HG02571 (cell line): Measurements from ENCODE around the gene THAP6.
"Not testable (repeated sequence)": the region's sequence is repeated elsewhere in the genome, so short reads cannot be mapped to it uniquely, and the experiment has no call there.

Experiments
- ATAC-seq: cut with Tn5 transposase; IDR thresholded peaks from one replicate; pipeline ENCODE4 v1.9.1; 2021; ENCODE audit warnings: mild to moderate bottlenecking, moderate library complexity; ENCODE audit not compliant: unreplicated experiment

The THAP6 gene

GRCh38 chr4:75514131-75514948 is at the start of gene THAP6, which contains the start of gene RCHY1:
Gene THAP6 (plus strand): TSS chr4:75514473. CDS start chr4:75515453, 980 bp downstream.
Gene RCHY1 (minus strand): TSS chr4:75514403. CDS start chr4:75514286, 117 bp downstream.
- ATAC-seq, result peak; percentile 93

DNA sequence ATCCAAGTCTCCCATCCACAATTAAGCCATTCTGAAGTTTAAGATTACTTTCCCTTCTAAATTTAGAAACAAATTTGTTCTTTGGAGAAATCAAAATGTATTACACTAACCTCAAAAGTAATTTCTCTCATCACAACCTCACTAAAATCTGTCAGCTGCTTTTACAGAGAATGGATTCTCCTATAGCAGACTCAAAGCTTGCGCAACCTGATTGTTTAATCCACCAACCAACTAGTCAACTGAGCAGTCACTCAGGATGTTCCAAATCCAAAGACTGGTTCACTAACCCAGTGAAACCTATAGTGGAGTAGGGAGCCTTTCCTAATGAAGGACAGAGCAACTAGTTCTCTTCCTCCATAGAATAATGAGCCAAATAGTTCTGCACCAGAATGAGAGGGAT is 44.4 kb upstream of the THAP6 start:
- no peak for ATAC-seq

DNA sequence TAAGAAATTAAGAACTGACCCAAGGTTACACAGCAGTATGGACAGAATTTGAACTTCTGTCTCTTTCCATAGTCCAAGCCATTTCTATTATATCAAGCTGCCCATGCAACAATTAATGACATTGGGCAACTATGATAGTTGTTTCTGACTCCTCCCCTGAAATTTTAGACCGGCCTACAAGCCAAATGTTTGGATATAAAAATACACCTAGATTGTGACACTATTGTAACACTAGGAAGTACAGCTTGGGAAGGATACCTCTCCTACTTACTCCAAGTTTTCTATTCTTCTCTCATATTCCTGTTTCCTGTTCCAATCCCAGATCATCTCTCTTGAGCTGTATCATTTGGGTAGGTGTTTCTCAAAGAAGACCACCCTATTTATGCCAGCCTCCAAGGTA is 43.5 kb upstream of the THAP6 start:
- no peak for ATAC-seq

- no peak for ATAC-seq
Observed at GRCh38 chr4:75477201-75477600, 37.1 kb upstream of the THAP6 start.

DNA sequence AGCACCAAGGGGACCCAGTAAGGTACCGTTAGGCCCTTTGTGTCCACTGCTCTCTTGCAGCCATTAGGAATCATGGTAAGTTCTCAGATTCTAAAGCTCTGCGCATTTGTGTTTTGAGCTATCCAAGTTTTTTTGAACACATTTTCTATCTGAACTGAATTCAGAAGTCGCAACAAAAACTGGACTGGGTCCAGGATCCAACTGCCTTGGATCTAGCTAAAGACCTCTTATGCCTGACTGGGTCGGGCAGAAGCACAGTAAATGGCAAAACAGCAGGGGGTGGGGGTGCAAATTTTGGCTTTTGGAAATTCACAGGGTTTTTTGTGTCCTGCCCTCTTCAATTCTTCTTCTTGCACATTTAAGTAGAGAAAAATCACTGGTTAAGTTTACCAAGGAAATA is 30.1 kb upstream of the THAP6 start:
- no peak for ATAC-seq

DNA sequence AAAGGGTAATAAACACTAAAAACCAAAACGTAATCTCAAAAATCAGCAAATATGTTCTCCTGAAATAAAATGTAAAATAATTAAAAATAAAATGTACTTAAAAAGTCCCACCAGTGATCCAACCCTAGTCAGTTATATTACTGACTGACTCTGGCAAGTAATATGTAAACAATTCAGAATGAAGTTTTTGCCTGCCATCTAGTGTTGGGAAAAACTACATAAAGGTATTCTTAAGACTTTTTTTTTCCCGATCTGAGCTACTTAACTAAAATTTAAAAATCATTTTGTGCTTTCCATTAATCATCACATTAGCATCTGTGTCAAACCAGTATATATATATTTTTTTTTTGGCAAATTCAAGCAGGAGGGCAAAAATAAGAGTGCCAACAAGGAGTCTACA is 24.1 kb upstream of the THAP6 start:
- no peak for ATAC-seq

GRCh38 chr4:75494563-75494962 is 19.7 kb upstream of the THAP6 start:
- no peak for ATAC-seq

DNA sequence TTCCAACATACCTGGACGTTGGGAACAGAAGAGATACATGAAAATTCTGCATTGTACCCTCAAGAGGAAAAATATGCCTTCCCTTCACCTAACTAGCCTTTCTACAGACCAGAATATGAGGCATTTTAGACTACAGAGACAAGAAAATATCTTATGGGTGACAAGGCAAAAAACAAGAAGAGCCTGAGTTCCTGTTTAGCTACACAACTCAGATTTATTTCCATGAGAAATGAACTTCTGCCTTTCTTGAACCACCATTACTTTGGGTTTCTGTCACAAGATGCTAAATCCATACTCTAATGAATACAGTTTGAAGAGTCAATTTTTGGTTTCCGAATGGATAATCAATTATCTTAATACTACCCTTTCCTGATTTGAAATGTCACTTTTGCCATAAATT is 18.8 kb upstream of the THAP6 start:
- ATAC-seq, result no peak

DNA sequence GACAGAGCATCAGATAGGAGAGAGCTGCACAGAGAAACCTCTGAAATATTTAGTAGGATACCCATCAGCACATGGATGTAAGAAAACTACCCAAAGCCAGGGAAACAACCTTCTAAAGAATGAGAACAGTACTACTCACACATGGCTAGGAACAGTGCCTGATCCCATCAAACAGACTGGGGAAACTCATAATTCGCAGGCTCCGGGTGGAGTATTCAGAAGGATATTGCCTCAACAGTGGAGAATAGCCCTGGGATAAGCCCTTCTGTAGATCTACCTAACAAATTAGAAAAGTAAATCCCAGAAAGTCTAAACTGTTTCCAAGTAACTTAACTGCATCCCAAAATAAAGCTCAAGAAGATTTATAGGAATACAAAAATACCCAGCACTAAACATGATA is 17.9 kb upstream of the THAP6 start:
- ATAC-seq, result no peak

DNA sequence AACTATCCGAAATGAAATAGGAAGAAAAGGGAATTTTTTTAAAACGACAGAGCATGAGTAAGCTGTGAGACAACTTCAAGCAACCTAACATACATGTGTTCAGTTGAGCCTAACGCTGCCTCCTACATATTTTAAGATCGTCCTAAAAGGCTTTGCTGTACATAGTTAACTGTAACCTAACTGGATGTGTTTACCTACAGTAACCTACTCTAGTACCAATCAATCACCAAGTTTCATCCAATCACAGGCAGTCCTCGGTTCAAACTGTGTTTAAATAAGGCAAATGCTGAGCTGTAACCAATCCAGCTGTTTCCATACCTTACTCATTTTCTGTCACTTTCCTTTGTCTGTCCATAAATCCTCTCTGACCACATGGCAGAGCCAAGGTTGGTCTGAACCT is 17.1 kb upstream of the THAP6 start:
- no peak for ATAC-seq

- ATAC-seq, result no peak
Observed at GRCh38 chr4:75498041-75498440, 16.2 kb upstream of the THAP6 start.

DNA sequence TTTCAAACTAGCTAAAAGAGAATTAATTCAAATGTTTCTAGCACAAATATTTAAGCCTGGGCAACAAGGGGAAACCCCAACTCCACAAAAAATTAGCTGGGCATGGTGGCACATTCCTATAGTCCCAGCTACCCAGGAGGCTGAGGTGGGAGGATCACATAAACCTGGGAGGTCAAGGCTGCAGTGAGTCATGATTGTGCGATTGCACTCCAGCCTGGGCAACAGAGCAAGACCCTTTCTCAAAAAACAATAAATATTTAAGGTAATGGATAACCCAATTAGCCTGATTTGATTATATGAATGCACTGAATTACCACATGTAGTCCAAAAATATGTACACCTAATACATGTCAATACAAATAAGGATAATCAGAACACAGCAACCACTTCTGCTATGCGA is 14.4 kb upstream of the THAP6 start:
- no peak for ATAC-seq

- no peak for ATAC-seq
Observed at GRCh38 chr4:75502671-75503070, 11.6 kb upstream of the THAP6 start.

- ATAC-seq, result no peak
Observed at GRCh38 chr4:75505630-75506029, 8.6 kb upstream of the THAP6 start.

DNA sequence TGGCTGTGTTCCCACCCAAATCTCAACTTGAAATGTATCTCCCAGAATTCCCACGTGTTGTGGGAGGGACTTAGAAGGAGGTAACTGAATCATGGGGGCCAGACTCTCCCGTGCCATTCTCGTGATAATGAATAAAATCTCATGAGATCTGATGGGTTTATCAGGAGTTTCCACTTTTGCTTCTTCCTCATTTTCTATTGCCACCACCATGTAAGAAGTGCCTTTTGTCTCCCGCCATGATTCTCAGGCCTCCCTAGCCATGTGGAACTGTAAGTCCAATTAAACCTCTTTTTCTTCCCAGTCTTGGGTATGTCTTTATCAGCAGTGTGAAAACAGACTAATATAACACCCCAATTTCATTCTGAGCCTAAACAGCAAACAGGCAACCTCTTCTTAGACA is 4.7 kb upstream of the THAP6 start:
- not testable (repeated sequence) for ATAC-seq

DNA sequence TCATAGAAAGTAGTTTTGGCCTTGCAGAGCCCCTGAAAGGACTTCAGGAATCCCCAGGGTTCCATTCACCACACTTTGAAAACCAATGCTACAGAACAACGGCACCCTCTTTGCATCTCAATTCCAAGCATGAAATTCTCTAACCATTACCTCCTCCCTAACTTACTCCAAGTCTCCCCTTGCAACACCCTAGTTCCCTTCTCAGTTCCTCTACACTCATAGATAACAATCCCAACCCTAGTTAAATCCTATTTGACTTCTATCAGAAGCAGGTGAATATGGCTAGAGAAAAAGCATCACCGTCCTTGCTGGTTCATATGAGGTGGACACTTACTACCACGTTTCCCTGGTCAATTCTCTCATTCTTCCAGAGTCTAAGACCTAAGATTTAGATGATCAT is 2.4 kb upstream of the THAP6 start:
- ATAC-seq, result no peak

GRCh38 chr4:75512386-75513211 is 1.7 kb upstream of the THAP6 start:
- no peak for ATAC-seq

DNA sequence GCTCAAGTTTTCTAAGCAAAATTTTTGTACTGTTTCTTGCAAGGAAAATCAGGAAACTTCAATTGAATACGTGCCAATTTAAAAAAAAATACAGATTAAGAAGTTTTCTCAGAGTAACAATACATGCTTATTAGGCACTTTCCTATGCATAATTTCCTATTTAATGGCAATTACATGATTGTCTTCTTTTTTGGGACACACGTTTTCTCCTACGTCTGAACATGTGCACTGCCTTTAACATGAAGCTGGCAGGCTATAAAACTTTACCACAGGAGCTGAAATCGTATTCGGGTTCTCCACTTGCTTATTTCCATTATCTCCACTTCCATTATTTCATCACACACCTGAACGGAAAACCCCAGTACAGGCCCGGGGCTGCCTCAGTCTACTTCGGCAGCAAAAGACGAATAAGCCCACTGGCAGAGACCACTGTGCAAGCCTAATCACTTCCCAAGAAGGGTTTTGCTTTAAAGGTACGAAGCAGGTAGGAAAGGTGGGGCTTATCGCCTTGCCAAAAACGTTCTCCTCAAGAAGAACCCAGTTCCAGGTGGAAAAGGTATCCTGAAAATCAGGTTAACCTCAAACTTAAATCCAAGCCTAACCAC is 645 bp upstream of the THAP6 start:
- ATAC-seq, result no peak

- ATAC-seq, result no peak
Observed at GRCh38 chr4:75514949-75515612, 808 bp downstream of the THAP6 start.

DNA sequence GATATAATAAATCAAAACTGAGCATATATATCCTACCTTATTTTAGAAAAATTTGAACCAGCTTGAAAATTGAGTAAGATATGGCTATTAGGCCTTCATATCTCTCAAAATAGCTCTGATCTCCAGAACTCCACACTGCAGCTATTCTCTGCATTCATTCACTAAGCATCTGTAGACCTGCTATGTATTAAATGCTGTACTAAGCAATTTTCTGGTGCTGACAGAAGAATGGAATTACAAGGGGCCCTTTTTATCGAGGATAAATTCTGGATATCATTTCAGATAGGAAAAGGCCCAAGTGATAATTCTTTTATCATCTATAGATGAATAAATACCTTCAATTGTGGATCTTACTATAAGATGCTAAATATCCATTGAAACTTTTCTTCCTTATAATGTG is 1.9 kb downstream of the THAP6 start:
- ATAC-seq, result no peak

- not testable (repeated sequence) for ATAC-seq
Observed at GRCh38 chr4:75519452-75519851, 5.2 kb downstream of the THAP6 start.
